ENCODE results near the gene SPECC1. TPM values are rescaled to one million over a fixed set of nuclear protein-coding genes. Genes with fewer than 3 reads are reported as not detected.

The SPECC1 gene
- total and polyA plus RNA-seq, 9 of the 15 experiments (the other 6 are each of a cell fraction or from before 2014, with no cell fraction given): 2.4 to 19.6 (median 14.7) TPM

- TF ChIP-seq HES1 (IDR thresholded peaks at IDR 0.05; ENCODE audit: low read depth) (peak; percentile 93), RBFOX2 (IDR thresholded peaks at IDR 0.05; ENCODE audit: low read depth, low read length) (peak; percentile 92), ZNF764 (CRISPR knock-in tag; IDR thresholded peaks at IDR 0.05; ENCODE audit: low read depth) (no peak), GTF2F1 (IDR thresholded peaks at IDR 0.05; ENCODE audit: low read depth, low read length) (no peak), CHD4 (IDR thresholded peaks at IDR 0.05; ENCODE audit: insufficient read depth, insufficient replicate concordance, low read depth, low read length, poor library complexity, severe bottlenecking) (no peak), ZBTB40 (IDR thresholded peaks at IDR 0.05) (peak; percentile 71), ZBTB40 (CRISPR knock-in tag; IDR thresholded peaks at IDR 0.05) (no peak), RUNX1 (IDR thresholded peaks at IDR 0.05; ENCODE audit: low read depth) (no peak), ZKSCAN8 (CRISPR knock-in tag; IDR thresholded peaks at IDR 0.05) (no peak), PML (IDR thresholded peaks at IDR 0.05; ENCODE audit: low read length) (peak; percentile 35; the same call in 1 of the 2 replicates), BCL6 (CRISPR knock-in tag; IDR thresholded peaks at IDR 0.05) (no peak), CBX2 (IDR thresholded peaks at IDR 0.05; ENCODE audit: insufficient read depth, low read length, poor library complexity, severe bottlenecking) (no peak), FOXP1 (CRISPR knock-in tag; IDR thresholded peaks at IDR 0.05) (peak; percentile 43; the same call in 1 of the 2 replicates), ZNF551 (CRISPR knock-in tag; IDR thresholded peaks at IDR 0.05) (no peak), KLF6 (CRISPR knock-in tag; IDR thresholded peaks at IDR 0.05; ENCODE audit: borderline replicate concordance) (no peak), EGR1 (conservative IDR thresholded peaks at IDR 0.05) (no peak; the same call in 1 of the 2 replicates)
- TF ChIP-seq, protein P1, sequence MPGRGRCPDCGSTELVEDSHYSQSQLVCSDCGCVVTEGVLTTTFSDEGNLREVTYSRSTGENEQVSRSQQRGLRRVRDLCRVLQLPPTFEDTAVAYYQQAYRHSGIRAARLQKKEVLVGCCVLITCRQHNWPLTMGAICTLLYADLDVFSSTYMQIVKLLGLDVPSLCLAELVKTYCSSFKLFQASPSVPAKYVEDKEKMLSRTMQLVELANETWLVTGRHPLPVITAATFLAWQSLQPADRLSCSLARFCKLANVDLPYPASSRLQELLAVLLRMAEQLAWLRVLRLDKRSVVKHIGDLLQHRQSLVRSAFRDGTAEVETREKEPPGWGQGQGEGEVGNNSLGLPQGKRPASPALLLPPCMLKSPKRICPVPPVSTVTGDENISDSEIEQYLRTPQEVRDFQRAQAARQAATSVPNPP (IDR thresholded peaks at IDR 0.05; ENCODE audit: borderline replicate concordance, insufficient read depth, insufficient read length): no peak
Observed at GRCh38 chr17:19977293-19978208, 31.6 kb upstream of the SPECC1 start, which contains the start of gene AKAP10 (continued).
